Prostate gland (tissue), 2 donors: Measurements from ENCODE around the gene MCEE.

Experiments used
- POLR2A ChIP-seq: fragments of 450-650 bp; IDR thresholded peaks from one replicate; pipeline ENCODE4 v1.6.1; 2016; ENCODE audit warnings: antibody characterized with exemption, mild to moderate bottlenecking
- POLR2AphosphoS5 ChIP-seq: sonication (generic); formaldehyde crosslinking; IDR thresholded peaks from one replicate; pipeline ENCODE4 v1.6.1; 2017; ENCODE audit warnings: antibody characterized with exemption
- TF ChIP-seq, protein P1 (sequence below), 4 experiments: fragments of 200-600 bp in 2 of 4; fragments of 450-650 bp in 2 of 4; sonication (generic) in 2 of 4; IDR thresholded peaks; 1 replicate in 3 of 4; 2 replicates in 1 of 4; pipeline ENCODE4 v1.5.1; 2016 to 2019; ENCODE audit warnings: antibody characterized with exemption in 4 of 4, mild to moderate bottlenecking in 2 of 4, moderate library complexity in 2 of 4

DNA sequence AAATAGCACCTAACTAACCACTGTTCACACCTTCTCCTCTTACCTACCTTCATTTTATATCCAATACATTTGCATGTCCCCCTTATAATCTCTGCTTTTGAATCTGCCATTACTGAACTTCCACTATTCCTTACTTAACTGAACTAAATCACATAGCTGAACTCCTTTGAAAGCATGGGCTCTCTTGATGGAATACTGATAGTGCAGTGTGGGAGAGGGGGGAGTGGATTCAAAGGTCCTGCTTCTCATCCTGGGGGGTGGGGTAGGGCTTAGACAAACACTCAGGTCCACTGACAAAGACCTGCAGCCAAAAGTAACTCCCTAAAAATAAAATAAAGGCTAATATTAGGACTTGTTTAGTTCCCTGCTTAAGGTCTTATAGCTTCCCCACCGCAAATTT, 8.6 kb downstream of the MCEE start:
- TF ChIP-seq, protein P1, sequence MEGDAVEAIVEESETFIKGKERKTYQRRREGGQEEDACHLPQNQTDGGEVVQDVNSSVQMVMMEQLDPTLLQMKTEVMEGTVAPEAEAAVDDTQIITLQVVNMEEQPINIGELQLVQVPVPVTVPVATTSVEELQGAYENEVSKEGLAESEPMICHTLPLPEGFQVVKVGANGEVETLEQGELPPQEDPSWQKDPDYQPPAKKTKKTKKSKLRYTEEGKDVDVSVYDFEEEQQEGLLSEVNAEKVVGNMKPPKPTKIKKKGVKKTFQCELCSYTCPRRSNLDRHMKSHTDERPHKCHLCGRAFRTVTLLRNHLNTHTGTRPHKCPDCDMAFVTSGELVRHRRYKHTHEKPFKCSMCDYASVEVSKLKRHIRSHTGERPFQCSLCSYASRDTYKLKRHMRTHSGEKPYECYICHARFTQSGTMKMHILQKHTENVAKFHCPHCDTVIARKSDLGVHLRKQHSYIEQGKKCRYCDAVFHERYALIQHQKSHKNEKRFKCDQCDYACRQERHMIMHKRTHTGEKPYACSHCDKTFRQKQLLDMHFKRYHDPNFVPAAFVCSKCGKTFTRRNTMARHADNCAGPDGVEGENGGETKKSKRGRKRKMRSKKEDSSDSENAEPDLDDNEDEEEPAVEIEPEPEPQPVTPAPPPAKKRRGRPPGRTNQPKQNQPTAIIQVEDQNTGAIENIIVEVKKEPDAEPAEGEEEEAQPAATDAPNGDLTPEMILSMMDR (IDR thresholded peaks at IDR 0.05), result no peak
- no peak for TF ChIP-seq POLR2A
- no peak for TF ChIP-seq POLR2AphosphoS5
